ENCODE results near the gene MRPS31.
A peak's percentile ranks its signal among the peaks of the same experiment; 100 is the strongest.

The MRPS31 gene

GRCh38 chr13:40779796-40780285 is 8.9 kb upstream of the MRPS31 start:
- DNase-seq (ENCODE audit: extremely low read depth, insufficient read length), result no peak
- no peak for TF ChIP-seq CTCF (IDR thresholded peaks at IDR 0.05; ENCODE audit: insufficient read depth, low read length, poor library complexity, severe bottlenecking)

GRCh38 chr13:40779049-40779448 is 8.1 kb upstream of the MRPS31 start:
- Histone ChIP-seq H3K4me3 (replicated peaks; ENCODE audit: low read depth, low read length) (no peak overlapping the region), H3K27me3 (replicated peaks; ENCODE audit: control insufficient read depth, insufficient read depth, low read length) (no peaks in the 10 kb centered on the region), H3K36me3 (ENCODE audit: control insufficient read depth, insufficient read depth, low read length) (no peaks in the 10 kb centered on the region)
- no peak for DNase-seq (ENCODE audit: extremely low read depth, insufficient read length)
- no peak for TF ChIP-seq CTCF (IDR thresholded peaks at IDR 0.05; ENCODE audit: insufficient read depth, low read length, poor library complexity, severe bottlenecking)

More at GRCh38 chr13:40779796-40780285, 8.9 kb upstream of the MRPS31 start:
- Histone ChIP-seq H3K4me3 (replicated peaks; ENCODE audit: low read depth, low read length) (no peak overlapping the region), H3K27me3 (replicated peaks; ENCODE audit: control insufficient read depth, insufficient read depth, low read length) (no peaks in the 10 kb centered on the region), H3K36me3 (ENCODE audit: control insufficient read depth, insufficient read depth, low read length) (no peaks in the 10 kb centered on the region)

GRCh38 chr13:40777809-40778175 is 6.8 kb upstream of the MRPS31 start:
- TF ChIP-seq CTCF (IDR thresholded peaks at IDR 0.05; ENCODE audit: insufficient read depth, low read length, poor library complexity, severe bottlenecking), result no peak
- H3K4me3 ChIP-seq (replicated peaks; ENCODE audit: low read depth, low read length), result no peak overlapping the region
- no peak for DNase-seq (ENCODE audit: extremely low read depth, insufficient read length)

GRCh38 chr13:40777166-40777808 is 6.3 kb upstream of the MRPS31 start:
- DNase-seq (ENCODE audit: extremely low read depth, insufficient read length), result peak; percentile 45
- peak; percentile 57 for TF ChIP-seq CTCF (IDR thresholded peaks at IDR 0.05; ENCODE audit: insufficient read depth, low read length, poor library complexity, severe bottlenecking)

More at GRCh38 chr13:40777809-40778175, 6.8 kb upstream of the MRPS31 start:
- H3K36me3 ChIP-seq (ENCODE audit: control insufficient read depth, insufficient read depth, low read length), result no peaks in the 10 kb centered on the region
- no peaks in the 10 kb centered on the region for H3K27me3 ChIP-seq (replicated peaks; ENCODE audit: control insufficient read depth, insufficient read depth, low read length)

GRCh38 chr13:40776681-40777165 is 5.7 kb upstream of the MRPS31 start:
- TF ChIP-seq CTCF (IDR thresholded peaks at IDR 0.05; ENCODE audit: insufficient read depth, low read length, poor library complexity, severe bottlenecking), result no peak
- DNase-seq (ENCODE audit: extremely low read depth, insufficient read length), result peak; percentile 51
- H3K4me3 ChIP-seq (replicated peaks; ENCODE audit: low read depth, low read length), result no peak overlapping the region

More at GRCh38 chr13:40777166-40777808, 6.3 kb upstream of the MRPS31 start:
- Histone ChIP-seq H3K27me3 (replicated peaks; ENCODE audit: control insufficient read depth, insufficient read depth, low read length) (no peaks in the 10 kb centered on the region), H3K36me3 (ENCODE audit: control insufficient read depth, insufficient read depth, low read length) (no peaks in the 10 kb centered on the region), H3K4me3 (replicated peaks; ENCODE audit: low read depth, low read length) (no peak overlapping the region; the same call in 1 of the 2 replicates)

More at GRCh38 chr13:40776681-40777165, 5.7 kb upstream of the MRPS31 start:
- H3K36me3 ChIP-seq (ENCODE audit: control insufficient read depth, insufficient read depth, low read length), result no peaks in the 10 kb centered on the region
- no peaks in the 10 kb centered on the region for H3K27me3 ChIP-seq (replicated peaks; ENCODE audit: control insufficient read depth, insufficient read depth, low read length)
